OCI-LY3 (cell line): Measurements from ENCODE around the gene BRAT1.

Experiments used
- H2AFZ ChIP-seq: fragments of 200-600, 300-600 bp; shearing (Covaris generic); 2 replicates; pipeline ENCODE4 v1.6.0; 2014; ENCODE audit warnings: antibody characterized with exemption, low read depth, low read length
- H3K27ac ChIP-seq: fragments of 200-600, 300-600 bp; sonication (generic); 2 replicates; pipeline ENCODE4 v1.5.1; 2014; ENCODE audit warnings: mild to moderate bottlenecking, low read length, moderate library complexity, mixed read lengths
- H3K27me3 ChIP-seq: fragments of 200-600, 300-600 bp; sonication (generic); 2 replicates; pipeline ENCODE4 v1.6.1; 2014; ENCODE audit warnings: low read depth, low read length, mixed read lengths
- H3K36me3 ChIP-seq: fragments of 200-600, 300-600 bp; sonication (generic); replicated peaks from 2 replicates; pipeline ENCODE3; 2014; ENCODE audit warnings: low read depth, low read length, mixed read lengths
- H3K4me1 ChIP-seq: fragments of 300-600, 200-600 bp; sonication (generic); 2 replicates; pipeline ENCODE4 v1.6.1; 2014; ENCODE audit warnings: low read length, mixed read lengths
- H3K4me2 ChIP-seq: fragments of 200-600, 300-600 bp; sonication (generic); 2 replicates; pipeline ENCODE4 v1.6.1; 2014; ENCODE audit warnings: low read length, mixed read lengths
- H3K4me3 ChIP-seq: fragments of 300-600, 200-600 bp; sonication (generic); 2 replicates; pipeline ENCODE4 v1.5.1; 2014; ENCODE audit warnings: antibody characterized with exemption, mild to moderate bottlenecking, low read length, moderate library complexity
- H3K79me2 ChIP-seq: fragments of 300-600, 200-600 bp; shearing (Covaris generic); 2 replicates; pipeline ENCODE4 v1.6.1; 2014; ENCODE audit warnings: mild to moderate bottlenecking, low read length, mixed read lengths
- H3K9ac ChIP-seq: fragments of 300-600, 200-600 bp; shearing (Covaris generic); 2 replicates; pipeline ENCODE4 v1.6.0; 2014; ENCODE audit warnings: mild to moderate bottlenecking, low read length, moderate library complexity
- H3K9me3 ChIP-seq: fragments of 200-600, 300-600 bp; shearing (Covaris generic); 2 replicates; pipeline ENCODE4 v1.6.1; 2014; ENCODE audit warnings: low read length, mixed read lengths; ENCODE audit not compliant: insufficient read depth
- H4K20me1 ChIP-seq: fragments of 200-600, 300-600 bp; sonication (generic); 2 replicates; pipeline ENCODE4 v1.6.1; 2016; ENCODE audit warnings: low read length, mixed read lengths; ENCODE audit not compliant: insufficient read depth
- CTCF ChIP-seq: fragments of 200-600, 300-600 bp; sonication (generic); IDR thresholded peaks from 2 replicates; pipeline ENCODE4 v1.5.1; 2014; ENCODE audit warnings: antibody characterized with exemption, low read length, low read depth
- EZH2phosphoT487 ChIP-seq: fragments of 200-600 bp; shearing (Covaris generic); IDR thresholded peaks from 2 replicates; pipeline ENCODE4 v1.6.1; 2018; ENCODE audit warnings: antibody characterized with exemption, mixed run types, low read depth

The BRAT1 gene

GRCh38 chr7:2488272-2488645 is 67.1 kb downstream of the BRAT1 start:
- Histone ChIP-seq H3K9me3 (no peaks in the 10 kb centered on the region), H4K20me1 (no peaks in the 10 kb centered on the region), H3K4me1 (no peaks in the 10 kb centered on the region), H3K4me2 (no peak overlapping the region), H3K9ac (no peak overlapping the region), H3K79me2 (no peaks in the 10 kb centered on the region), H3K36me3 (no peaks in the 10 kb centered on the region), H3K4me3 (no peak overlapping the region), H3K27me3 (no peaks in the 10 kb centered on the region), H2AFZ (no peak overlapping the region), H3K27ac (no peak overlapping the region)
- TF ChIP-seq CTCF (no peak), EZH2phosphoT487 (no peak)
